Suprapubic skin (tissue), 3 donors: ENCODE results near the gene RWDD1.

Experiments used
- POLR2A ChIP-seq, 2 donors: fragments of 450-650 bp; IDR thresholded peaks; one replicate each; pipeline ENCODE4 v1.6.1; 2017; ENCODE audit warnings: antibody characterized with exemption in 2 of 2, mild to moderate bottlenecking in 2 of 2, moderate library complexity in 2 of 2
- TF ChIP-seq, protein P1 (sequence below), 2 donors: fragments of 200-600 bp in 1 of 2; fragments of 450-650 bp in 1 of 2; sonication (generic) in 1 of 2; IDR thresholded peaks; one replicate each; pipeline ENCODE4 v1.5.1; 2016 to 2019; ENCODE audit warnings: antibody characterized with exemption in 2 of 2, mild to moderate bottlenecking in 1 of 2, moderate library complexity in 1 of 2

DNA sequence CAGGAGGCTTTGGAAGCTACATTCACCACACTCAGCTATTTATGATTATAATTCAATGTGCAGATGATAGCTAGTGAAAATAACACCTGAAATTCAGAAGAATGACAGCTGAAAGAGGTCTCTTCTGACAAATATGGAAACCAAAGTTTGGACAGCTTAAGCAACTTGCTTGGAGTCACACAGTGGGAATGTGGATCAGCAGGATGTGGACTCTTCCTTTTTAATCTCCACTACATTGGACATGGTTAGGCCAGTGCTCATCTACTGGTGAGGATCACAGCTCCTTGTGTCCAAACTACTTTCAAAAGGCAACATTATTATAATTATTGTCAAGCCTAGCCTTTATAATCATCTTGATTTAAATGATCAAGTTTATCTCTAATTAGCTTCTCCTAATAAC is 36.2 kb upstream of the RWDD1 start:
- TF ChIP-seq, protein P1, sequence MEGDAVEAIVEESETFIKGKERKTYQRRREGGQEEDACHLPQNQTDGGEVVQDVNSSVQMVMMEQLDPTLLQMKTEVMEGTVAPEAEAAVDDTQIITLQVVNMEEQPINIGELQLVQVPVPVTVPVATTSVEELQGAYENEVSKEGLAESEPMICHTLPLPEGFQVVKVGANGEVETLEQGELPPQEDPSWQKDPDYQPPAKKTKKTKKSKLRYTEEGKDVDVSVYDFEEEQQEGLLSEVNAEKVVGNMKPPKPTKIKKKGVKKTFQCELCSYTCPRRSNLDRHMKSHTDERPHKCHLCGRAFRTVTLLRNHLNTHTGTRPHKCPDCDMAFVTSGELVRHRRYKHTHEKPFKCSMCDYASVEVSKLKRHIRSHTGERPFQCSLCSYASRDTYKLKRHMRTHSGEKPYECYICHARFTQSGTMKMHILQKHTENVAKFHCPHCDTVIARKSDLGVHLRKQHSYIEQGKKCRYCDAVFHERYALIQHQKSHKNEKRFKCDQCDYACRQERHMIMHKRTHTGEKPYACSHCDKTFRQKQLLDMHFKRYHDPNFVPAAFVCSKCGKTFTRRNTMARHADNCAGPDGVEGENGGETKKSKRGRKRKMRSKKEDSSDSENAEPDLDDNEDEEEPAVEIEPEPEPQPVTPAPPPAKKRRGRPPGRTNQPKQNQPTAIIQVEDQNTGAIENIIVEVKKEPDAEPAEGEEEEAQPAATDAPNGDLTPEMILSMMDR (IDR thresholded peaks at IDR 0.05): no peak
- TF ChIP-seq POLR2A (IDR thresholded peaks at IDR 0.05): no peak
